DOHH2 (cell line): Measurements from ENCODE around the gene RIN3.

Experiments used
- H3F3A ChIP-seq: fragments of 200-600 bp; sonication (generic), shearing (Covaris generic); 2 replicates; pipeline ENCODE4 v1.6.0; 2016; ENCODE audit warnings: antibody characterized with exemption, mild to moderate bottlenecking; ENCODE audit not compliant: control insufficient read depth, insufficient read depth
- H3K27ac ChIP-seq: fragments of 200-600 bp; sonication (generic); 2 replicates; pipeline ENCODE4 v1.5.1; 2014; ENCODE audit warnings: low read depth, mild to moderate bottlenecking, low read length, moderate library complexity
- H3K27me3 ChIP-seq: fragments of 200-600 bp; sonication (generic); 2 replicates; pipeline ENCODE4 v1.6.1; 2014; ENCODE audit warnings: mild to moderate bottlenecking, low read length, mixed read lengths; ENCODE audit not compliant: control insufficient read depth
- H3K36me3 ChIP-seq: fragments of 200-600 bp; sonication (generic); 2 replicates; pipeline ENCODE4 v1.6.1; 2014; ENCODE audit warnings: mild to moderate bottlenecking, low read length, moderate library complexity, mixed read lengths; ENCODE audit not compliant: control insufficient read depth
- H3K4me1 ChIP-seq: fragments of 200-600 bp; sonication (generic); 2 replicates; pipeline ENCODE4 v1.6.1; 2014; ENCODE audit warnings: mild to moderate bottlenecking, low read length, mixed read lengths; ENCODE audit not compliant: control insufficient read depth
- H3K4me2 ChIP-seq: fragments of 200-600 bp; sonication (generic); 2 replicates; pipeline ENCODE4 v1.6.0; 2014; ENCODE audit warnings: mild to moderate bottlenecking, low read length, moderate library complexity
- H3K4me3 ChIP-seq: fragments of 200-600 bp; sonication (generic); 2 replicates; pipeline ENCODE4 v1.5.1; 2014; ENCODE audit warnings: mild to moderate bottlenecking, low read length, mixed read lengths
- H3K79me2 ChIP-seq: fragments of 200-600 bp; sonication (generic); 2 replicates; pipeline ENCODE4 v1.6.1; 2014; ENCODE audit warnings: mild to moderate bottlenecking, low read length, mixed read lengths; ENCODE audit not compliant: control insufficient read depth
- H3K9me2 ChIP-seq: fragments of 200-600 bp; sonication (generic); replicated peaks from 2 replicates; pipeline ENCODE4 v1.6.1; 2014; ENCODE audit warnings: mild to moderate bottlenecking, low read length, mixed read lengths; ENCODE audit not compliant: control insufficient read depth
- H3K9me3 ChIP-seq: fragments of 200-600 bp; sonication (generic); 2 replicates; pipeline ENCODE4 v1.6.1; 2014; ENCODE audit warnings: antibody characterized with exemption, low read length, mixed read lengths; ENCODE audit not compliant: control insufficient read depth, insufficient read depth
- H4K20me1 ChIP-seq: fragments of 200-600 bp; sonication (generic); 2 replicates; pipeline ENCODE4 v1.6.0; 2014; ENCODE audit warnings: low read depth, mild to moderate bottlenecking, antibody characterized with exemption, low read length, moderate library complexity; ENCODE audit not compliant: control insufficient read depth, insufficient read depth
- EZH2phosphoT487 ChIP-seq: fragments of 200-600 bp; sonication (generic); IDR thresholded peaks from 2 replicates; pipeline ENCODE4 v1.6.1; 2017; ENCODE audit warnings: borderline replicate concordance, mild to moderate bottlenecking, antibody characterized with exemption, low read length, moderate library complexity, mixed read lengths
- TF ChIP-seq, protein P1 (sequence below): fragments of 200-600 bp; sonication (generic); IDR thresholded peaks from one replicate; pipeline ENCODE4 v1.5.1; 2014; ENCODE audit warnings: antibody characterized with exemption, mild to moderate bottlenecking, low read depth, low read length; ENCODE audit not compliant: poor library complexity, severe bottlenecking

The RIN3 gene

DNA sequence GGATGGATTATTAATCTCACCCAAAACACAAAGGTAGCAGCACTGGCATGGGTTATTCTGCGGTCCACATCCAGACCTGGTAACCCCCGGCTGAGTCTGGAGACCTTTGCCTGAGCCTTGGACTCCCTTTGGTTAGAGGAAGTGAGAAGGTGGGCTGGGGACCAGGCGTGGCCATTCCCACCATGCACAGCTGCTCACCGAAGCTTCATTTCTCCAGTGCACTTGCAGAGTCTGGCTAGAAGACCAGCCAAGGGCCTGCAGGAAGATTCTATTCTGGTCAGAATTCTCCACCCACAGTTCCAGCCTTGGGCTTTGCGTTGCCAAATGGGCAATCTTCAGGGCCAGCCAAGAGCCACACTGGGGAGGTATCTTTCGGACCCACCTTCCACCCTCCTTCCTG is 161.8 kb downstream of the RIN3 start:
- Histone ChIP-seq H3K4me1 (peaks cover 32% of the 10 kb centered on the region), H3K4me3 (no peak overlapping the region), H3K27ac (no peak overlapping the region), H3K4me2 (peak overlapping the region; percentile 49), H3K27me3 (no peaks in the 10 kb centered on the region), H3K9me2 (no peaks in the 10 kb centered on the region), H3K79me2 (no peaks in the 10 kb centered on the region), H4K20me1 (no peaks in the 10 kb centered on the region), H3K9me3 (no peaks in the 10 kb centered on the region), H3K36me3 (no peaks in the 10 kb centered on the region), H3F3A (no peaks in the 10 kb centered on the region)
- no peak for TF ChIP-seq EZH2phosphoT487
- TF ChIP-seq, protein P1, sequence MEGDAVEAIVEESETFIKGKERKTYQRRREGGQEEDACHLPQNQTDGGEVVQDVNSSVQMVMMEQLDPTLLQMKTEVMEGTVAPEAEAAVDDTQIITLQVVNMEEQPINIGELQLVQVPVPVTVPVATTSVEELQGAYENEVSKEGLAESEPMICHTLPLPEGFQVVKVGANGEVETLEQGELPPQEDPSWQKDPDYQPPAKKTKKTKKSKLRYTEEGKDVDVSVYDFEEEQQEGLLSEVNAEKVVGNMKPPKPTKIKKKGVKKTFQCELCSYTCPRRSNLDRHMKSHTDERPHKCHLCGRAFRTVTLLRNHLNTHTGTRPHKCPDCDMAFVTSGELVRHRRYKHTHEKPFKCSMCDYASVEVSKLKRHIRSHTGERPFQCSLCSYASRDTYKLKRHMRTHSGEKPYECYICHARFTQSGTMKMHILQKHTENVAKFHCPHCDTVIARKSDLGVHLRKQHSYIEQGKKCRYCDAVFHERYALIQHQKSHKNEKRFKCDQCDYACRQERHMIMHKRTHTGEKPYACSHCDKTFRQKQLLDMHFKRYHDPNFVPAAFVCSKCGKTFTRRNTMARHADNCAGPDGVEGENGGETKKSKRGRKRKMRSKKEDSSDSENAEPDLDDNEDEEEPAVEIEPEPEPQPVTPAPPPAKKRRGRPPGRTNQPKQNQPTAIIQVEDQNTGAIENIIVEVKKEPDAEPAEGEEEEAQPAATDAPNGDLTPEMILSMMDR, result no peak

DNA sequence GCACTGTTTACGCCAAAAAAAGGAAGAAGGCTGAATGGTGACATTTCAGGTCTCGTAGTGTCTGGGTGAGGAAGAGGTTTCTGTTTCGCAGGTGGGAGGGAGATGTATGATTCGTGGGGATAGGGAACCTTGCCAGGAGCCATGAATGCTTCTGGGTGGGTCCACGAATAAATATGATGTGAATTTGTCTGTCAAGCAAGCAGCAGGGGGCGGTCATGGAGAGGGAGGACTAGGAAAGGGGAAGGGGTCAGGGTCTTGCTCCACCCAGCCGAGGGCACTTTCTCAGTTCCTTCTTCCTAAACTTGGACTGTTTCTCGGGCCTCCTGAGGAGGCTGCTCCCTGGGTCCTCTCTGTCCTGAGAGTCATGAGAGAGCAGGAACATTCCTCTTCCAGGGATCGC is 162.4 kb downstream of the RIN3 start:
- Histone ChIP-seq H3K27me3 (no peaks in the 10 kb centered on the region), H3K4me2 (peak overlapping the region; percentile 49), H3K9me2 (no peaks in the 10 kb centered on the region), H4K20me1 (no peaks in the 10 kb centered on the region), H3K79me2 (no peaks in the 10 kb centered on the region), H3K36me3 (no peaks in the 10 kb centered on the region), H3K27ac (no peak overlapping the region), H3K4me3 (0 out of 2 replicates have a peak overlapping the region, but pooled peaks have one; percentile 11), H3K4me1 (peaks cover 30% of the 10 kb centered on the region), H3K9me3 (no peaks in the 10 kb centered on the region), H3F3A (no peaks in the 10 kb centered on the region)
- no peak for TF ChIP-seq EZH2phosphoT487
- TF ChIP-seq, protein P1, result no peak

DNA sequence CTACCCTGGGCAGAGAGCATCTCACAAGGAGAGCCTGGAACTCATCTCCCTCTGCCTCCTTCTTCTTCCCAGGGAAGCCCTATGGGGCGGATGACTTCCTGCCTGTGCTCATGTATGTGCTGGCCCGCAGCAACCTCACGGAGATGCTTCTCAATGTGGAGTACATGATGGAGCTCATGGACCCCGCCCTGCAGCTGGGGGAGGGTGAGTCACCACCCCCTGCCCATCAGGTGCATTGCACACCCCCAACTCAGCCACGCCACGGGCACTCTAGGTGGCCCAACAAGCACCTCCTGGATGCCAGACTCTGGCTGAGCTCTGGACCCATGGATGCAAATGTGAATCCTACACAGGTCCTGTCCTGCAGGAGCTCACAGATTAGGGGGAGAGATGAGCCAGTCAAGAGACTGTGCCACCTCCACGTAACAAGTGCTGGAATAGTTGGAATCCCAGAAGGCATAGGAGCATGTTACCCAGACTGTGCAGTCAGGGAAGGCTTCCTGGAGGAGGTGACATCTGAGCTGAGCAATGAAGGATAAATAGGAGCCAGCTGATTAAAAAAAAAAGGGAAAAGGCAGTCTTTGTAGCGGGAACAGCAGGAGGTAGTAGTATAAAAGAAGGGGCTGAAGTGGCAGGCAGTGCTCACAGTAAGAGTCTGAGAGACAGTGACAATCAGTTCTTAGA is 163.0 kb downstream of the RIN3 start:
- Histone ChIP-seq H3K27ac (no peak overlapping the region), H3F3A (no peaks in the 10 kb centered on the region), H3K27me3 (no peaks in the 10 kb centered on the region), H3K9me3 (no peaks in the 10 kb centered on the region), H3K4me1 (peaks cover 35% of the 10 kb centered on the region), H3K9me2 (no peaks in the 10 kb centered on the region), H3K79me2 (no peaks in the 10 kb centered on the region), H4K20me1 (no peaks in the 10 kb centered on the region), H3K4me2 (peak overlapping the region; percentile 49), H3K36me3 (no peaks in the 10 kb centered on the region), H3K4me3 (peak overlapping the region; percentile 11; the same call in 1 of the 2 replicates)
- no peak for TF ChIP-seq EZH2phosphoT487
- TF ChIP-seq, protein P1, result no peak
